ENCODE results near the gene C10orf95.
"Not testable (repeated sequence)": the region's sequence is repeated elsewhere in the genome, so short reads cannot be mapped to it uniquely, and the experiment has no call there.

C10orf95 gene

DNA sequence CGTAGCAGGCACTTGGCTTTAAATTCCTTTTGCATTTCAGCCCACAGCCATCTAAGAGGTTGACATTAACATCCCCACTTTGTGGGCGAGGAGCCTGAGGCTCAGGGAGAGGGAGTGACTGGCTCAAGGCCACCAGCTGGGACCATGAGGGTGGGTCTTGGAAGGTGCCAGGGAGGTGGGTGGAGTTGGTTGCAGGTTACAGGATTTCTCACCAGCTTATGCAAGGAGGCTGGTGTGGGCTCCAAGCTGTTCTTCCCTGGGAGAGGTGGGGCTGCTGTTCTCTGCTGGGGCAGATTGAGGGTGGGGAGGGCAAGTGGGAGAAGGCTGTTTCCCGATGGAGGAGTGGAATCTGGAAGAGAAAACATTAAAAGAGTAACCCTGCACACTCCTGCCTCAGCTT lies 14.1 kb upstream of the C10orf95 start:
- no peak for DNase-seq (ENCODE audit: low spot score)

DNA sequence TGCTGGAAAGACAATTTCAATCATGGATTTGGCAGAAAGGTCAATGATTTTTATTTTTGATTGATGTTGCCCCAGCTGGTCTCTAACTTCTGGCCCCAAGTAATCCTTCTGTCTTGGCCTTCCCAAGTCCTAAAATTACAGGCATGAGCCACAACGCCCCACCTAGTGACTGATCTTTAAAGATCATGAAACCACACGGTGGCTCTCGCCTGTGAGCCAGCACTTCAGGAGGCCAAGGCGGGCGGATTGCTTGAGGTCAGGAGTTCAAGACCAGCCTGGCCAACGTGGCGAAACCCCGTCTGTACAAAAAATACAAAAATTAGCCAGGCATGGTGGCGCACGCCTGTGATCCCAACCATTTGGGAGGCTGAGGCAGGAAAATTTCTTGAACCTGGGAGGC lies 12.6 kb upstream of the C10orf95 start:
- DNase-seq (ENCODE audit: low spot score): no peak

DNA sequence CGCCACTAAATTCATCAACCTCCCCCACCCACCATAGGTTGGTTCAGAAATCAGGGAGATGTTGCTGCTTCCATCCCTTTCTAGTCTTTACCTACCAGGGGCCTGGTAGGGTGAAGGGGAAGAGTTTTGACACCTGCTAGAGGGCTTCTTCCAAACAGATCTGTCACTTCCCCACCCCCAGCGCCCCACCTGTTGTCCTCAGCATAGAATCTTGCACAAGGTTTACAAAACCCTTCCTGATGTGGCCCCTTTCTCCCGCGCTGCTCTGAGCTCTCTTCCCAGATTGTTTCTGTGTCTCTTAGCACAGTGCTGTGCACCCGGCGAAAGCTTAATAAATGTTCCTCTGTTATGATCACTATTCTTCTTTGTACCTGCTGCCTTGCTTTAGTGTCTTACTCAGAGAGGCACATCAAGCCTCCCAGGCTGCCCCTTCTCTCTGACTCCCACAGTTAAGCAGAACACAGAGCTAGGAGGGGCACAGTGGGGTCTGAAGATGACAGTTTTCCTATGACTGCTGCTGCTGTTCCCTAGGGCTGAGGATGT lies 11.2 kb upstream of the C10orf95 start:
- DNase-seq (ENCODE audit: low spot score): no peak

DNA sequence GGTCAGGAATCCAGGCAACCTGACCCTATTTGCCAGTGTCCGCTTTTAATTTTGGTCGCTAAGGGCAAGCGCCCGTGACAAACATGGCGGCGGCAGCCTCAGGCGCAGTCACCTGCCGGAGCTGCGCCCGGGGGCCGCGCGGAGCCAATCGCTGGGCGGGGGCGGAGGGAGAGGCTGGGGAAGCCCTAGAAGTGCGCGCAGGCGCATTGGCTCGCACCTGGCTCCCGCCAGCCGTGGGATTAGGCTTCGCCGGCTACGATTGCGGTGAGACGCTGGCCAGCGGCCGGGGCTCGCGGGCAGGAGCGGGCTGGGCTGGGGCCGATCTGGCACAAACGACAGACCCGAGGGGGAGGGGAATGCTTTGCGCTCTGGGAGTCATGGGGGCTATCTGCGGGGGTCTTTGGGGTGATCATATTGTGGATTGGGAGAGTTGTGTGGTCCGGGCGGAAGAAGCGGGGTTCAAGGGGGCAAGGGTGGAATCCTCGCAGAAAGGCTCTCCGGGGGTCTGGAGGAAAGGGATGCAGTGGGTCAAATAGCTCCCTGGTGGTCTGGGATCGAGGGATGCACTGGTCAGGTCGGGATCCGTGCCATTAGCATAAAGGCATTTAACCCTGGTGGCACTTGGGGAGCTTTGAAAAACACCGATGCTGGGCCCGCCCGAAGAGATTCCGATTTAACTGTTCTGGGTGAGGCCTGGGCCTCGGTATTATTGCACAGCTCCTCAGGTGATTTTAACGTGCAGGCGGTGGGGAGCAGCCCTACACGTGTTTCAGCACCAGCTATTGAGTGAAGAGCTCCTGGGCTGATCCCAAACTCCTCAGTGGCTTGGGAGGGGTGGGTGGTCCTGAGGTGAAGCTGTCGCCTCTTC lies 10.1 kb upstream of the C10orf95 start:
- peak; percentile 90 for DNase-seq (ENCODE audit: low spot score)

DNA sequence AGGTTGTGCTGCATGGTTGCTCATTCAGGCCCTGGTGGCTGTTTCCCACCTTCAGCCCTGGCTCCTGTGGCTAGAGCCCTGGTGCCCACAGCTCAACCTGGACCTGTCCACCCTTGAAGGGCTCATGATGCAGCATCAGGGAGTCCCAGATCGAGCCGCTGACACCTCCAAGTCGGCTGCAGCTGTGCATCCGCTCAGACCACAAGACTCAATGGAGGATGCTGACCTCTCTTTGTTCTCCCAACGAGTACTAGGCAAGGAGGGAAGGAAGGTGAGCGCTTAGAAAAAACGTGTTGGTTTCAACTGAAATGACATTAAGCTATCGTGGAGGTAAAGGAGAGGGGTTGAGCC lies 9.5 kb upstream of the C10orf95 start:
- DNase-seq (ENCODE audit: low spot score): no peak

DNA sequence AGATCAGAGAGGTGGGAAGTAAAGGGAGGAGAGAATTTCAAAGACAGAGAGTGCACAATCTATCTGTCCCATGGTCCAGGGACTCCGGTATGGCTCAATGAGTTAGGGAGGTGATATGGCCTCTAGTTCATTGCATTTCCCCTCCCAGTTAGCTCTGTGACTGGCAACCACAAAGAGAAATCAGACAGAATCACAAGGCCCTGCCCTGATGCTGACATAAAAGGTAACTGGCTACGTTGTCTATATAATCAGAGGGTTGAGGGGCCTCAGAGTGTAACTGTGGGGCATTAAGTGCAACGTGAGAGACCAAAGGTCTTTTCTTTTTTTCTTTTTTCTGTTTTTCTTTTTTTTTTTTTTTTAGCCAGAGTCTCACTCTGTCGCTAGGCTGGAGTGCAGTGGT lies 7.3 kb upstream of the C10orf95 start:
- no peak for DNase-seq (ENCODE audit: low spot score)

DNA sequence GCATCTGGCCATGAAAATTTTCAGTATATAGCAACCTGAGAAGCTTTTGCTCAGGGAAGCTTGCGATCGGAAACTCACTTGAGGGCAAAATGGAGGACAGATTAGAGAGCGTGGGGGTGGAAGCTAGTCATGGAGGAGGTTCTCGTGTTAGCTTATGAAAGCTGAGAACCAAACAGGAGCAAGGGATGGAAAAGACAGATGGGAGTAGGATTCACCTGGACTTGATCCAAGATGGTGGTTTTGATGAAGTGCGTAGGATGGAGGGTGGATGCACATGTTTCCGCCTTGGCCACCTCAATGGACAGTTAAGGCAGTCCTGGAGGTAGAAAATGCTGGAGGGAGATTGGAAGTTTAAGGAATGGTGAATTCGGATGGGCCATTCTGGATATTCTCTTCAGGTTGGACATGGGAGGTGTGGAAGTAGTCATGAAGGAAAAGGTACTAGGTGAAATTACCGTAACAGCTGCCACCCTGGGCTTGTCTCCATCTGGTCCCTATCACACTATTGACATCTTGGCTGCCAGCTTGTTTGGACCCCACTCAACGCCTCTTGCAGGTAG lies 6.3 kb upstream of the C10orf95 start:
- DNase-seq (ENCODE audit: low spot score): no peak

DNA sequence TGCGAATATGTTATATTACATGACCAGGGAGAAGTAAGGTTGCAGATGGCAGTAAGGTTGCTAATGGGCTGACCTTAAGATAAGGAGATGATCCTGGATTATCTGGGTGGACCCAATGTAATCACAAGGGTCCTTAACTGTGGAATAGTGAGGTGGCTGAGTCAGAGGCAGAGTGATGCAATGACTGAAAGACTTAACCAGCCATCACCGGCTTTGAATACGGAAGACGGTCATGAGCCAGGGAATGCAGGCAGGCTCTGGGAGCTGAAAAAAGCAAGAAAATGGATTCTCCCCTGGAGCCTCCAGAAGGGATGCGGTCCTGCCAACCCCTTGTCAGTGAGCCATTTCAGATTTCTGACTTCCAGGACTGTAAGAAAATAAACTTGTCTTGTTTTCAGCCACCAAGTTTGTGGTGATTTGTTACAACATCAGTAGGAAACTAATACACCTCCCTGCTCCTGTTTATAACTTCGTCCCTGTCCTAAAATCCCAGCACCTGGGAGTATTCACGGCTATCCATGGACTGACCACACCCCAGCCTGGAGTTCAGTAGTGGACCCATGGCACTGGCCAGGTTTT lies 4.6 kb upstream of the C10orf95 start:
- DNase-seq (ENCODE audit: low spot score): no peak

DNA sequence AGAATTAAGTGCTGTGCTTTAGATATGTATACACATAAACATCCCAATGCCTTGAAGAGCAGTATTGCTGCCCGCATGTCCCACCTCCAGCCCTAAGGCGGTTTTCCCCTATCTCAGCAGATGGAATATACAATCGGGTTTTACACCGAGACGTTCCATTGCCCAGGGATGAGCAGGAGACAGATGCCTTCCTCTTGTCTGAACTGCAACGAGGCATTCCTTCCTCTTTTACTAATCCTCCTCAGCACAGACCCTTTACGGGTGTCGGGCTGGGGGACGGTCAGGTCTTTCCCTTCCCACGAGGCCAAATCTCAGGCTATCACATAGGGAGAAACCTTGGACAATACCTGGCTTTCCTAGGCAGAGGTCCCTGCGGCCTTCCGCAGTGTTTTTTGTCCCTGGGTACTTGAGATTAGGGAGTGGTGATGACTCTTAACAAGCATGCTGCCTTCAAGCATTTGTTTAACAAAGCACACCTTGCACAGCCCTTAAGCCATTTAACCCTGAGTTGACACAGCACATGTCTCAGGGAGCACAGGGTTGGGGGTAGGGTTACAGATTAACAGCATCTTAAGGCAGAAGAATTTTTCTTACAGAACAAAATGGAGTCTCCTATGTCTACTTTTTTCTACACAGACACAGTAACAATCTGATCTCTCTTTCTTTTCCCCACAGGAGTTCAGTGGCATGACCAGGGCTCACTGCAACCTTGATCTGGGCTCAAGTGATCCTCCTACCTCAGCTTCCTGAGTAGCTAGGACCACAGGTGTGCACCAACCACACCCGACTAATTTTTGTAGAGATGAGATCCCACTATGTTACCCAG lies 3.5 kb upstream of the C10orf95 start:
- not testable (repeated sequence) for DNase-seq (ENCODE audit: low spot score)

DNA sequence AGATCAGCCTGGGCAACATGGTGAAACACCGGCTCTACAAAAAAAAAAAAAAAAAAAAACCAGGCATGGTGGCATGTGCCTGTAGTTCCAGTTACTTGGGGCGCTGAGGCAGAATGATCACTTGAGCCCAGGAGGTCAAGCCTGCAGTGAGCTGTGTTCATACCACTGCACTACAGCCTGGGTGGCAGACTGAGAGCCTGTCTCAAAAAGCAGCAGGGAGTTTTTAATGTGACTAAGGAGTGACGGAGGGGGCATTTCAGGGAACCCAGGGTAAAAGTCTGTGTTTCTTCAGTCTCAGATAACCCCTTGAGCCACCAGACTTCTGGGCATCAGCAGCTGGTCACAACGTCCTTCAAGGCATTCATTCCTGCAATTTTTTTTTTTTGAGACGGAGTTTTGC lies 2.2 kb upstream of the C10orf95 start:
- DNase-seq (ENCODE audit: low spot score): no peak

DNA sequence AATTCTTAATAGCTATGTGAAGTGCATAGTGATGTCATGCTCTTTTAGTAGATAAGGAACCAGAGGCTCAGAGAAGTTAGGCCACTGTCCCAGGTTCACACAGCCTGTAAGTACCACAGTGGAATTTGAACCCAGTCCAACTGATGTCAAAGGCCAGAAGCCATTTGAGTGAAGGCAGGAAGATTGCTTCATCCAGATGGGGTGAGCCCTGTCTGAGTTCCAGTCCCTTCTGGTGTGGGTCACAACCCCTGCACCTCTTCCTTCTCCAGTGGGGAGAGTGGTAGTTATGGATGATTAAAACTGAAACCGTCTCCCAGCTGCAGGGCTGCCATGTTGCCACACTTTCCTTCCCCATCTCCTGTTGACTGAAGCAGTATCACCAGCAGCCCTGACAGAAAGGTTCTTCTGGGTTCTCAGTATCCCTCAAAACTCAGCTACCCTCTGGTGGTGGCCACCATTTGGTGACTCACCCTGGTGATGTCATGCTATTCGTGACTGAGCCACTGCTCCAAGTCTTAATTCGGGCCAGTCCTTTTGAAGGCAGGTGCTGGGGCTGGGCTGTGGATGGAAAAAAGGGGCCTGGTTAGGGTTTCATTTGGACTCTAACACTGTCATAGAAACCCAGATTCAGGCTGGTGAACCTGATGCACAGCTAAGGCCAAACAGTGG lies 1.5 kb upstream of the C10orf95 start:
- DNase-seq (ENCODE audit: low spot score): peak; percentile 27

DNA sequence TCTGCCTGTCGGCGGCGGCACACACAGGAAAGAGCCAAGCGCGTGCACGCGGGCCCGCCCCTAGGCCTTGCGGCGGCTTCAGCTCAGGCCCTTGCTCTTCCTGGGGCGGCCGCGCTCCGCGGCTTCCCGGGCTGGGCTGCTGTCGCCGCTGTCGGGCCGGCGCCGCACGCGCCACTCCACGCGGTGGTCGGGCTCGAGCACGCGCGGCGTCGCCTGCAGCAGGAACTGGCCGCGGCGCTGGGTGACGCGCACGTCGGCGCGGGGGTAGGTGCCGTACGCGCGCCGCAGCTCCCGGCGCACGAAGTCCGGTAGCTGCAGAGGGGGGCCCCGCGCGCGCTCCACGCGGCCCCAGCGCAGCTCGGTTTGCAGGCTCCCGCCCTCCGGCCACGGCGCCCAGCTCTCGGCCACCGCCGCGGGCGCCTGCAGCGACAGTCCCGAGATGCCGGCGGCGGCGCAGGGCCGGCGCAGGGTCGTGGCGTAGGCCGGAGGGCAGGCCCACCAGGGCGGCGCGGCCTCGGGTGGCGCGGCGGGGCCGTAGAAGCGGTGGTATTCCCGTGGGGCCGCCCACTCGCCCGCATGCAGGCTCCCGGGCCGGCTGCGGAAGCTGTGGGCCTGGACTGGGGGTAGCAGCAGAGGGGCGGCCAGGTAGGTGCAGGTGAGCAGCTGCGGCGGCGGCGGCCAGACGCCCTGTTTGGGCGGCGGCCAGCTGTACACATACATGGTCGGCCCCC lies 804 bp downstream of the C10orf95 start:
- peak; percentile 61 for DNase-seq (ENCODE audit: low spot score)

DNA sequence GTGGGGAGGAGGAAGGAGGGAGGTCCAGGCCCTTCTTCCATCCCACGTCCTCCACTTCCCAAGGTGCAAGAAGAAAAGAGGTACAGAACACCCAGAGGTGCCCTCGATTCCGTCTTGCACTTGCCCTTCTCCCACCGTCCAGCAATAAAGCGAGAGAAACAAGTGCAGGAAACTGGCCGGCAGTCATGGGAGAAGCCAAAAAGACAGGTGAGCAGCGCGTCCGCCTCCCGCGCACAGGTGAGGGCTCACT lies 1.3 kb downstream of the C10orf95 start:
- no peak for DNase-seq (ENCODE audit: low spot score)

DNA sequence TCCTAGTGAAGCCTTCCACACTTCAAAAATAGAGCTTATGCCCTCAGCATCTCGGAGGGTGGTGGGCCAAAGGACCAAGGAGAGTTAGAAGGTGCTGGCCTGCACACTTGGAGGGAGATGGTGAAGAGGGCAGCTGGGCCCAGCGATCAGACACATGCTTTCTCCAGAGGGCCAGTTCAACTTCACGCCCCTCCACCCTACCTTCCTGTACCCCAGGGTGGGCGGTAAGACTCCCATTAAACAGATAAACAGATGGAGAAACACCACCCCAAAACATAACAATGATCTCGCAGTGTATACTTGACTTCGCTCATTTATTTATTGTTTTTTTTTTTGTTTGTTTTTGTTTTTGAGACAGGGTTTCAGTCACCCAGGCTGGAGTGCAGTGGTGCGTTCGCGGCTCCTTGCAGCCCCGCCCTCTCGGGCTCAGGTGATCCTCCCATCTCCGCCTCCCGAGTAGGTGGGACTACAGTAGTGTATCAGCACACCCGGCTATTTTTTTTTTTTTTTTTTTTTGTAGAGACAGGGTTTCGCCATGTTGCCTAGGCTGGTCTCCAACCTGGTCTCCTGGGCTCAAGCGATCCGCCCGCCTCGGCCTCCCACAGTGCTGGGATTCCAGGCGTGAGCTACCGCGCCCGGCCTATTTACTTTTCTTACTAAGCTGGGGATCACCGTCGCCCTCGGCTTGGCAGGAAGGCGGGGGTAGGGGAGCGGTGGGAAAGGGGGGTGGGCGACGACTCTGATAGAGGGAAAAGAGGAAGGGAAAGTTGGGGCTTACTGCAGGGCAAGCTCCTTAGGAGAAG lies 1.8 kb downstream of the C10orf95 start:
- peak; percentile 83 for DNase-seq (ENCODE audit: low spot score)

DNA sequence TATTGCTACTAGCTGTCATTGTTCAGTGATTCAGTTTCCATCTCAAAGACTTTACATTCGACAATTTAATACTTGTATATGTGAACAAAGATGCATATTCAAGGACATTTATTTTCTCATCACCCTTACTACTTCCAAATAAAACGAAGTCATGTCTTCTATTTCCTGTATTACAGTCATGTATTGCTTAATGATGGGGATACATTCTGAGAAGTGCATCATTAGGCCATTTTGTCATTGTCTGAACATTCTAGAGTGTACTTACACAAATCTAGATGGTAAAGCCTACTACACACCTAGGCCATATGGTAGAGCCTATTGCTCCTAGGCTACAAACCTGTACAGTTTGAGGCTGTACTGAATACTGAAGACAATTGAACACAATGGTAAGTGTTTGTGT lies 6.5 kb downstream of the C10orf95 start:
- DNase-seq (ENCODE audit: low spot score): no peak

DNA sequence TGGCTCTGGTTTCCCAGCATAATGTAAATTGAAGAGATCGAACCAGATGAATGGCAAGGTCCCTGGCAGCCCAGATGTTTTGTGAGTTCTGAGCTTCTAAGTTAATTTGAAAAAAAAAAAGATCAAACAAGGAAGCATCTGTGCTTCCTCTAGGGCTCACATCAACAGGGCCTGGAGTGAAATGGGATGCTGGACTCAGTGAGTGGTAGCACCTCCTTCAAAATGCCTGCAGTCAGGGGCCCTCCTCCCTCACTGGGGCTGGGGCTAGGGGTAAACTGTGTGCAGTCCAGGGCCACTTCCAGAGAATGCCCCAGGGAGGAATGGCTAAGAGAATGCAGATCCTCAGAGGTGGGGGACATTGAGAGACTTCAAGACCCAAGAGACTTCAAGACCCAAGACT lies 13.0 kb downstream of the C10orf95 start:
- DNase-seq (ENCODE audit: low spot score): no peak

DNA sequence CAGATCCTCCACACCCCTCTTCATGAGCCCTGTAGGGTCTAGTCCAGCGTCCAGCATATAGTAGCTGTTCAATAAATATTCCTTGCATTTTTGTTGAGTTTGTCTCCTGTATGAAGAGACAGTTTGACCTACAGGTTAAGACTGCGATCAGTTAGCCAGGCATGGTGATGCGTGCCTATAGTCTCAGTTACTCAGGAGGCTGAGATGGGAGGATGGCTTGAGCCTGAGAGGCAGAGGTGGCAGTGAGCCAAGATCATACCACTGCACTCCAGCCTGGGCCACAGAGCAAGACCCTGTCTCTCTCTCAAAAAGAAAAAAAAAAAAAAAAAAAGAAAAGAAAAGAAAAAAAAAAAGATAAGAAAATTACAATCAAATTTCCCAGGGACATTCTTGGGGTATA lies 13.8 kb downstream of the C10orf95 start:
- DNase-seq (ENCODE audit: low spot score): no peak

DNA sequence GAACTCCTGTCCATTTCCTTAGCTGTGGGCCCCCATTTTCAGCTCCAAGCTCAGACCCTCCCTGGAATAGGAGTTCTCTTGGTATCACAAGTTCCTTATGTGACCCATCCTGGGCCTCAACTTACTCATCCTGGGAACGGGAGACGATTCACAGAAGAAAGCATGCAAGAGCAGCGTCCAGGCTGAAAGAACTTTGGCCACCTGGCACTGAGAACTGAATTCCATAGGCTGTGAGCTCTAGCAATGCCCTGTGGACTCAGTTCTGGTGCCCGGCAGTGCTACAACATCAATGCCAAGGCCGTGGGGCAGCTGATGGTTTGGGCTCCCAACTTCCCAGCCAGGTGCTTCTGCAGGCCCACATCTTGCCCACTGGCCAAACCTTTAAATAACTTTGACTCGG lies 15.0 kb downstream of the C10orf95 start:
- DNase-seq (ENCODE audit: low spot score): no peak

DNA sequence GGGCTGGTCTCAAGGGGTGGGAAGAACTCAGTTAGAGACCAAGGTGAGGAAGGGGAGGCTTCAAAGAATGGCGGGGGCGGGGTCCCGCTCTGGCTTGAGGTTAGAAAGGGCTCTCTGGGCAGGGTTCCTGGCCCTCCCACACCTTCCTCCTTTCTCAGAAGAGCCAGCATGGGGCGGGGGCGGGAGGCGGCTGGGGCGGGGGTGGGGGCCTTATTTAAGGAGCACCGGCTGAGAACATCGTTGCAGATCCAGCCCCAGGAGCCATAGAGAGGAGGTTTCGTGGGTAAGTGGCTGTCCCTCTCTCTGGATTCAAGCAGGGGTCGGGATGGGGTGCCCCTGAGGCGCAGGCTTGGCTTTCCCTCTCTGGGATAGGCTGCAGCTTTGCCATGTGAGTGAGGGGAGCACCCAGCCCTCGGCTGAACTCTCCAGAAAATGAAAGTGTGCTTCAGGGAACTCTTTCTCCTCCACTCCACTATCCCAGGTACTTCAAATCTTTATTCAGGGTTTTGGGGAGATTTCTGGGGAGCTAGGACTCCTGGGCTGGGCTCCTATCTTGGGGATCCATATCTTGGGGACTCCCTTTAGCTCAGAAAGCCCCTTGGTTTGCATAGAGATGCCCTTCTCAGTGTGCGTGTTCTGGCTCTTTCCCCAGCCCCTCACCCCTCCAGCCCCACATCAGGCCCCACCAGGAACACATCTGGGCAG lies 15.7 kb downstream of the C10orf95 start:
- DNase-seq (ENCODE audit: low spot score): no peak

DNA sequence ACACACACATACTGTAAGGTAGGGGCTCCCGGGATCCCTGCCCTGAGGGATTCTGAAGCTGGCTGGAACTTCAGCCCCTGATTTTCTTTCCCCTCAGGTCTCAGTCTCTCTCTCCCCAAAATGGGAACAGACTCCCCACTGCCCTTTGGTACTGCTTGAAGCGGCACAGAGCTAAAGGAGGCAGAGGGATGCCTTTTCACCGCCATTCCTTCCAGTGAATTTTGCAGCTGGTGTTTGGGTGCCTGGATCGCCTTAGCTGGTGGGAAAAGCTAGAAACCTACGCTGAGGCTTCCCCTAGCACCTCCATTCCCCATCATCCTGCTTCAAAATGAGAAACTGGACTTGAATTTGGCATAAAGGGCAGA lies 16.2 kb downstream of the C10orf95 start:
- DNase-seq (ENCODE audit: low spot score): no peak
